Stimulated activated CD4-positive, alpha-beta T cell treated with anti-CD3 and anti-CD28 coated beads, Interleukin-2, amount 100 ng/mL, for 24 hours (primary cell): ENCODE data around the gene DIAPH2.
"Not testable (repeated sequence)": the region's sequence is repeated elsewhere in the genome, so short reads cannot be mapped to it uniquely, and the experiment has no call there.

Experiments used
- DNase-seq, 2 donors: peaks; one replicate each; pipeline ENCODE4 v3.0.0-alpha.2; 2020

The DIAPH2 gene

GRCh38 chrX:96719161-96719875, 34.7 kb downstream of the DIAPH2 start:
- DNase-seq, result no peak

- no peak for DNase-seq
Observed at GRCh38 chrX:96721354-96721753, 36.7 kb downstream of the DIAPH2 start.

- no peak for DNase-seq
Observed at GRCh38 chrX:96722781-96723180, 38.1 kb downstream of the DIAPH2 start.

GRCh38 chrX:96729053-96729452, 44.4 kb downstream of the DIAPH2 start:
- no peak for DNase-seq

- DNase-seq, result no peak
Observed at GRCh38 chrX:96729868-96730643, 45.4 kb downstream of the DIAPH2 start.

- not testable (repeated sequence) for DNase-seq
Observed at GRCh38 chrX:96731000-96731399, 46.4 kb downstream of the DIAPH2 start.

GRCh38 chrX:96743367-96744073, 58.9 kb downstream of the DIAPH2 start:
- DNase-seq, result no peak

- no peak for DNase-seq
Observed at GRCh38 chrX:96752781-96753180, 68.1 kb downstream of the DIAPH2 start.

- no peak for DNase-seq
Observed at GRCh38 chrX:96753230-96753629, 68.6 kb downstream of the DIAPH2 start.

- DNase-seq, result no peak
Observed at GRCh38 chrX:96756491-96756890, 71.8 kb downstream of the DIAPH2 start.

- no peak for DNase-seq
Observed at GRCh38 chrX:96761566-96761965, 76.9 kb downstream of the DIAPH2 start.

- no peak for DNase-seq
Observed at GRCh38 chrX:96763608-96764007, 79.0 kb downstream of the DIAPH2 start.

GRCh38 chrX:96764864-96765263, 80.2 kb downstream of the DIAPH2 start:
- no peak for DNase-seq

GRCh38 chrX:96770315-96770714, 85.7 kb downstream of the DIAPH2 start:
- DNase-seq, result no peak

- no peak for DNase-seq
Observed at GRCh38 chrX:96771486-96771885, 86.8 kb downstream of the DIAPH2 start.

- DNase-seq, result no peak
Observed at GRCh38 chrX:96774116-96774515, 89.5 kb downstream of the DIAPH2 start.

GRCh38 chrX:96776966-96777365, 92.3 kb downstream of the DIAPH2 start:
- no peak for DNase-seq

- DNase-seq, result no peak
Observed at GRCh38 chrX:96791559-96791958, 106.9 kb downstream of the DIAPH2 start.

GRCh38 chrX:96792047-96792446, 107.4 kb downstream of the DIAPH2 start:
- no peak for DNase-seq

- no peak for DNase-seq
Observed at GRCh38 chrX:96798982-96799381, 114.3 kb downstream of the DIAPH2 start.

GRCh38 chrX:96807318-96807717, 122.7 kb downstream of the DIAPH2 start:
- DNase-seq, result no peak

GRCh38 chrX:96820935-96821334, 136.3 kb downstream of the DIAPH2 start:
- DNase-seq, result no peak

- no peak for DNase-seq
Observed at GRCh38 chrX:96824166-96824565, 139.5 kb downstream of the DIAPH2 start.

- no peak for DNase-seq
Observed at GRCh38 chrX:96833333-96833732, 148.7 kb downstream of the DIAPH2 start.
